Measurements from ENCODE around the gene ANKHD1. TPM values are rescaled to one million over a fixed set of nuclear protein-coding genes. Genes with fewer than 3 reads are reported as not detected.

The ANKHD1 gene
- polyA plus RNA-seq, 3 donors = 29.0 to 110 (median 43.6) TPM

- H3K9me3 ChIP-seq (replicated peaks in 1 of 2; ENCODE audit: control insufficient read depth in 1 of 2, insufficient read depth in 1 of 2, low read length in 2 of 2) = no peaks in the 10 kb centered on the region
- no peak overlapping the region for H2AFZ ChIP-seq (ENCODE audit: insufficient read depth, low read depth, low read length, poor library complexity, severe bottlenecking)
- peaks cover 70% of the 10 kb centered on the region for H3K4me1 Mint-ChIP-seq
- no peak overlapping the region for H3K4me3 ChIP-seq (replicated peaks in 1 of 3; ENCODE audit: low read depth in 2 of 3, low read length in 3 of 3)
- H3K9ac ChIP-seq (ENCODE audit: insufficient read depth, low read length, poor library complexity, severe bottlenecking) = no peak overlapping the region
- peaks cover 11% of the 10 kb centered on the region for H4K20me1 ChIP-seq (ENCODE audit: insufficient read depth, low read length)
- H3K4me3 Mint-ChIP-seq = no peak overlapping the region
- H3K79me2 ChIP-seq (ENCODE audit: insufficient read depth, low read length) = peaks cover 40% of the 10 kb centered on the region
- intact Hi-C loops (cut with micrococcal nuclease) = loop anchor here in 1 of 2 donors (10.0 kb wide), 1 partner anchor 148 kb away; no protein-coding TSS in a partner anchor
- no peak for TF ChIP-seq CTCF (IDR thresholded peaks at IDR 0.05)
- peaks cover 24 to 42% of the 10 kb centered on the region in 2 donors for H3K36me3 ChIP-seq (replicated peaks in 1 of 2; ENCODE audit: control insufficient read depth in 1 of 2, insufficient read depth in 2 of 2, low read length in 2 of 2)
- peaks cover 44 to 80% of the 10 kb centered on the region in 2 donors for H3K4me1 ChIP-seq (ENCODE audit: control insufficient read depth in 1 of 2, insufficient read depth in 2 of 2, low read length in 2 of 2)
- 100% methylated on average over 4 of the region's 5 CpGs for WGBS (ENCODE audit: insufficient coverage)
- peaks cover 38 to 59% of the 10 kb centered on the region in 2 donors for H3K36me3 Mint-ChIP-seq
- peak in 1 of 3 donors; percentile 3 for DNase-seq
- H3K9me3 Mint-ChIP-seq = peaks cover 0 to 2% (median 0%) of the 10 kb centered on the region in 7 donors
- H3K27ac ChIP-seq (ENCODE audit: low read depth in 1 of 2, low read length in 2 of 2) = peak overlapping the region in 1 of 2 donors; percentile 92
- peaks cover 1 to 2% (median 1%) of the 10 kb centered on the region in 3 donors for H3K27me3 Mint-ChIP-seq (ENCODE audit: low read depth in 3 of 3)
- H3K4me2 ChIP-seq (replicated peaks; ENCODE audit: extremely low read depth, low read length, poor library complexity, severe bottlenecking) = no peak overlapping the region
- H3K27me3 ChIP-seq (ENCODE audit: control insufficient read depth in 2 of 2, insufficient read depth in 2 of 2, low read length in 2 of 2) = no peaks in the 10 kb centered on the region
- peak overlapping the region in 5 of 7 donors; percentile 22 to 84 (median 35) for H3K27ac Mint-ChIP-seq
These were observed 165.0 kb downstream of the ANKHD1 start for GRCh38 chr5:140566665-140567064.

- intact Hi-C loops (cut with micrococcal nuclease) = loop anchor here in 1 of 2 donors (10.0 kb wide), 1 partner anchor 148 kb away; no protein-coding TSS in a partner anchor
- 98% methylated on average over 22 of the region's 22 CpGs for WGBS (ENCODE audit: insufficient coverage)
- H3K27ac Mint-ChIP-seq = peak overlapping the region in 6 of 7 donors; percentile 61 to 98 (median 96)
- H3K4me1 ChIP-seq (ENCODE audit: control insufficient read depth in 1 of 2, insufficient read depth in 2 of 2, low read length in 2 of 2) = peaks cover 44 to 78% of the 10 kb centered on the region in 2 donors
- peaks cover 21 to 41% of the 10 kb centered on the region in 2 donors for H3K36me3 ChIP-seq (replicated peaks in 1 of 2; ENCODE audit: control insufficient read depth in 1 of 2, insufficient read depth in 2 of 2, low read length in 2 of 2)
- peaks cover 32 to 58% of the 10 kb centered on the region in 2 donors for H3K36me3 Mint-ChIP-seq
- H3K27me3 ChIP-seq (ENCODE audit: control insufficient read depth in 2 of 2, insufficient read depth in 2 of 2, low read length in 2 of 2) = no peaks in the 10 kb centered on the region
- H3K4me3 ChIP-seq (replicated peaks in 1 of 3; ENCODE audit: low read depth in 2 of 3, low read length in 3 of 3) = no peak overlapping the region
- H3K9me3 Mint-ChIP-seq = peaks cover 0 to 2% (median 0%) of the 10 kb centered on the region in 7 donors
- H3K79me2 ChIP-seq (ENCODE audit: insufficient read depth, low read length) = peaks cover 40% of the 10 kb centered on the region
- H3K4me3 Mint-ChIP-seq = no peak overlapping the region
- no peak overlapping the region for H3K9ac ChIP-seq (ENCODE audit: insufficient read depth, low read length, poor library complexity, severe bottlenecking)
- TF ChIP-seq CTCF (IDR thresholded peaks at IDR 0.05) = no peak
- no peak overlapping the region for H3K4me2 ChIP-seq (replicated peaks; ENCODE audit: extremely low read depth, low read length, poor library complexity, severe bottlenecking)
- H3K27me3 Mint-ChIP-seq (ENCODE audit: low read depth in 3 of 3) = peaks cover 0 to 2% (median 2%) of the 10 kb centered on the region in 3 donors
- no peaks in the 10 kb centered on the region for H3K9me3 ChIP-seq (replicated peaks in 1 of 2; ENCODE audit: control insufficient read depth in 1 of 2, insufficient read depth in 1 of 2, low read length in 2 of 2)
- H2AFZ ChIP-seq (ENCODE audit: insufficient read depth, low read depth, low read length, poor library complexity, severe bottlenecking) = no peak overlapping the region
- peak overlapping the region in 1 of 2 donors; percentile 83 for H3K27ac ChIP-seq (ENCODE audit: low read depth in 1 of 2, low read length in 2 of 2)
- H3K4me1 Mint-ChIP-seq = peaks cover 66% of the 10 kb centered on the region
- no peak for DNase-seq
- H4K20me1 ChIP-seq (ENCODE audit: insufficient read depth, low read length) = peaks cover 6% of the 10 kb centered on the region
These were observed 165.6 kb downstream of the ANKHD1 start for GRCh38 chr5:140567136-140567818.

Measured in CD14-positive monocyte (primary cell).